ENCODE results near the gene RNF4.
"Not testable (repeated sequence)": the region's sequence is repeated elsewhere in the genome, so short reads cannot be mapped to it uniquely, and the experiment has no call there.

The RNF4 gene, protein sequence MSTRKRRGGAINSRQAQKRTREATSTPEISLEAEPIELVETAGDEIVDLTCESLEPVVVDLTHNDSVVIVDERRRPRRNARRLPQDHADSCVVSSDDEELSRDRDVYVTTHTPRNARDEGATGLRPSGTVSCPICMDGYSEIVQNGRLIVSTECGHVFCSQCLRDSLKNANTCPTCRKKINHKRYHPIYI

DNA sequence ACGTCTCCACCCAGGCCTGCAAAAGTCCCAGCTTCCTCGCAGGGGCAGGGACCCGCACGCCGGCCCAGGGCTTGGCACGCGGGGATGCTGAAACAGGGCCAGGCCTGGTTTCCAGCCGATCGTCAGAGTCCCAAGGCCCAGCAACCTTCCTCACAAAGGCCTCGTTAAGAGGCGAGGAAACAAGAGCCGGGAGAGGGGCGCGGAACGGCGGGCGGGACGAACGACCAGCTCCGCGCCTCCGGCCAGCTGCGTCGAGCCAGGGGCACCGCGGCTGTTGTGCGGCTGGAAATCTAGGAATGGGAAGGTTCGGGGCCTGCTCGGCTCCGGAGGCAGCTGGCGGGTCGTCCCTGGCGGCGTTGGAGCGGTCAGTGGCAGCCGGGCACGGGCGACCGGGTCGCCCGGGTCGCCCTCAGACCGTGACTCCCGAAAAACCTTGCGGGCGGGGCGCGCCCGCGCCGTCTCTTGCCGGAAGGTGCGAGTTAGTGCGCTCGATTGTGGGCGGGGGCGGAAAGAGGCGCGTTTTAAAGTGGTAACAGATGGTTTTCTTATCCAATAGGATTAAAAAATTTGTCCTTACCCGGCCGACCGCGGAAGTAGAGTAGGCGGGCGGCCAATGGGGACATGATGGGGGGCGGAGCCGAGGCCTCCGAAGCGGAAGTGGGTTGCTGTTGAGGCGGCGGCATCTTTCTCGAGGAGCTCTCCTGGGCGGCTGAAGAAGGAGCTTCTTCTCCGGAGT lies at the start of gene RNF4:
Gene RNF4 (plus strand): TSS at position 651 of the 736 bp plus-strand sequence. CDS start 21,388 bp downstream, outside the sequence.
- peak; percentile 91 for DNase-seq

DNA sequence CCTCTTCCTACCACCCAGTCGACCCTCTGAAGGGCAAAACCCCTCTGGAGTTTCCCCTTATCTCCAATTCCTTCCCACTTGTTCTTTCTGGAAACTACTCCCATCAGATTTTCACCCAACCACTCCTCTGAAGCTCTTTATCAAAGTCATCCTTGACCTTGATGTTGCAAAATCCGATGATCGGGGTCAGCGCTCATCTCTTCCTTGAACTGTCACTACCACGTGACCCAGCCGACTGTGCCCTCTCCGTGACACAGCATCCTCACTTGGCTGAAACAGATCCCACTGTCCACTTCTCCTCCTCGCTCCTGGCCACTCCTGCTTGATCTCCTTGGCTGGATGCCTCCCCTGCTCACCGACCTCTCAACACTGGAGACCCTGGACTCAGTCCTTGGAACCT lies 49.1 kb upstream of the RNF4 start:
- DNase-seq: no peak

DNA sequence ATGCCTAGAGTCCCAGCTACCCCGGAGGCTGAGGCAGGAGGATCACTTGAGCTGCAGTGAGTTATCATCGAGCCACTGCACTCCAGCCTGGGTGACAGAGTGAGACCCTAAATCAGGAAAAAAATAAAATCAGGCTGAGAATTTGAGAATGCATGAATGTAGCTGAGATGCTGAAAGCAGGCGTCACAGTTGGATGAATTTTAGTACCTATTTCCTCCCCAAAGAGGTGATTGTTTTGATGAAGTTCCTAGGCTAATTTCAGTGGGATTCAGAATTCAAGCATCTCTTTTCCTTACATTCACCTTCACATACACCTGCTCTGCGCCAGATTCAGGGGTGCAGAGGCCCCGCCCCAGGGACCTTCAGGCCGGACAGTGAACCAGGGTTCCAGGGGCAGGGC lies 47.0 kb upstream of the RNF4 start:
- DNase-seq: no peak

DNA sequence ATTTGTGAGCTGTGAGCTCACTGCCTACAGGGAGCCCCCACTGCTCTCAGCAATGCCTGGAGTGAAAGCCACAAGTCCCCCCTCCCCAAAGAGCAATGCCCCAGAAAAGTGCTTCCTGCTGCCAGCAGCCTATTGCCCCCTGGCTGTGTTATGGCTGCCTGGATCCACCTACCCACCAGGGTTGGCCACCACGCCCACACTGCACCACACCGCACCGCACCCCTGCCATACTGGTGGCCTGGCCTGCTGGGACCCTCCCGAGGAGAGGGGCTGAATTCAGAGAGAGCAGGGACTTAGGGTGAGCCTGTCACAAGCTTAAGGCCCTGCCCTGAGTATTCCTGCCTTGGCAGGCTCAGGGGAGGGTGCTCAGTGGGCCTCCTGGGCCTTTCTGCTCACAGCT lies 45.8 kb upstream of the RNF4 start:
- no peak for DNase-seq

DNA sequence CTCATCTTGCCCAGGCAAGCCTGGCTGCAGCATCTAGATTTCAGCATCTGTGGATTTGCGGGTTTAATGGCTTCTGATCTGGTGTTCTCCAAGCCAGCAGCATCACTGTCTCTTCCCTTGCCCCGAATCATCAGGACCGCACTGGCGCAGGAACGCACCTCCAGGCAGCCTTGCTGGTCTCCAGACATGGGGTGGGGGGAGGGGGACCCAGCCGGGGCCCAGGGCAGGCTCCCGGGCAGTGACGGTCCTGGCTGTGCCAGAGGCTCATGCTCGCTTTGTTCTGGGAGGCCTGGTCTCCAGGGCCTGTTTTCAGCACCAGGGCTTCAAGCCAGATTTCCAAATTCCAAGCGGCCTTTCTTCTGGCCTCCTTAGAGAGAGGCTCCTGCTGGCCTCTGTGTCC lies 45.2 kb upstream of the RNF4 start:
- no peak for DNase-seq

DNA sequence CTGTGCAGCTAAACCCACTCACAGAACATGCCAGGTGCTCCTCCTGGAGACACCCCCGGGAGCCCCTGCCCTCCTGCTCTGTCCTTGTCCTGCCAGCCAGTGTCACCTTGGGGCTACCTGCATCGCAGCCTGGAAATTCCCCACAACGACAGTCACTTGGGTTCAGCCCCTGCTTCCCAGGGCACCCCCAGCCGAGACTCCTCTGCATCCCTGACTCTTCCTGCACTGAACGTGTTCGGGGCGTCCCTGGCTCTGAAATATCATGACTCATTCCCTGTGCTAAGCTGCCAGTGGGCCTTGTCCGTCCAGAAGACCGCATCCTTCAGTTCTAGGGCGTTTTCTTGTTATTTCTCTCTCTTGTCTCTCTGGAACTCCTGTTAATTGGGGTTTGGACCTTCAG lies 44.3 kb upstream of the RNF4 start:
- no peak for DNase-seq

DNA sequence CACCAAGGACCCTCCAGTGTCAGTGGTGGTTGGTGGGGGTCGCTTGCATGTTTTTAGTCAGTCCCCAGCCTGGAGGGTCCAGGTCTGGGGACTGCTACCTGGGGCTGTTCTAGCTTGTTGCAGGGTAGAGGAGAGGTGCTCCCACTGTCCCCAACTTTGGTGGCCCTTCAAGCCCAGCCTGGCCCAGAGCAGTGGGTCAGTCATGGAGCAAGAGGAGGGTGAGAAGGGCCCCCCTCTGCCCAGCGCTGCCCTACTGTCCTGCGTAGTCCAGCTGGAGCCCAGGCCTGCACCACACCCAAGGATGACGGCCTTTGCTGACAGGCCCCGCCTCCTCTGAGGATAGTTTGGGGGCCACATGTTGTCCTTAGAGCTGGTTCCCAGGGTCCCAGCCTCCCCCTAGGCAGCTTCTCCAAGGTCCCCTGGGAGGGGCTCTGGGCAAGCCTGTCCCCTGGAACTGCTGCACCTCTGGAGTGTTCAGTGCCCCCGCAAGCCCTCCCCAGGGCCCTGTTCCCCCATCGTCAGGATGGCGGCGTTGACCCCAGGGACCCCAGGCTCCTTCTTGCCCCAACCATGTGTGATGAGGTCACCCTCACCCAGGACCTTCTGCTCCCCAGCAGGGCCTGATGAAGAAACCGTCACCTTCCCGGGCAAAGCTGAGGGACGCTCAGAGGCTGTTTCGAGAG lies 43.4 kb upstream of the RNF4 start:
- no peak for DNase-seq

DNA sequence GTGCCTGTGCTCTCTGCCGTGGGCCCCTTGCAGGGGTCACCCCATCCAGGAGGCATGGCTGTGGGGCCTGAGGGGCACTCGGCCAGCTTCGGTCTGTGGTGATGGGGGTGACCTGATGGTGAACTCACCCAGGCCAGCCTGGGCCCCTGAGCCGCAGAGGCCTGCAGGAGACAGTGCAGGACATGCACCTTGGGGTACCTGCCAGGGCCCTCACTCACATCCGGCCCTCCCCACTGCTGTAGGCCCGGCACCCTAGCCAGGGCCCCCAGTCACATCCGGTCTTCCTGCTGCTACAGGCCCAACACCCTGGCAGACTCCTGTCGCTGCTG lies 42.9 kb upstream of the RNF4 start:
- no peak for DNase-seq

DNA sequence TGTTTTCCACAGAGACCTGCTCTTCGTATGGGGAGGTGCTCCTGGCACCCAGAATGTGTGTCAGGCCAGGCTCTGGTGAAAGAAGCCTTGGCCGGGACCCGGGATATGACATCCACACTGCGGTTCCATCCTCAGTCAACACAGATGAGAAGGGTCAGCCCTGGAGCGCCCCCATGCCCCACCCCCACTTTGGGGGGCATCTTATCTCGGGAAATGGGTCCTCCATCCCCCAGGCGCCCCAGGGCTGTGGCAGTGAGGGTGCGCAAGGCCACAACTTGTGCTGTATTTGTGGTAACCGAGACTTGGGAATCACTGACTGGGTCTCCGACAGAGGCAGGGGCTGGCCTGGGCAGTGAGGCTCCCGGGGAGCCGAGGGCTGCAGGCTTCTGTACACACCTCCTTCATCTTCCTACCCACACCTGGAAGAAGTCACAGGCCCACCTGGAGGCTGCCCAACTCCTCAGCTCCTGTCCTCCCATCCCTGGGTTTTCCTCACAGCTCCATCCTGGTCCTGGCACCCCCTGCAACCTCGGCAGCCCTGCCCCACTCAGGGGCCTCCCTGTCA lies 42.1 kb upstream of the RNF4 start:
- no peak for DNase-seq

DNA sequence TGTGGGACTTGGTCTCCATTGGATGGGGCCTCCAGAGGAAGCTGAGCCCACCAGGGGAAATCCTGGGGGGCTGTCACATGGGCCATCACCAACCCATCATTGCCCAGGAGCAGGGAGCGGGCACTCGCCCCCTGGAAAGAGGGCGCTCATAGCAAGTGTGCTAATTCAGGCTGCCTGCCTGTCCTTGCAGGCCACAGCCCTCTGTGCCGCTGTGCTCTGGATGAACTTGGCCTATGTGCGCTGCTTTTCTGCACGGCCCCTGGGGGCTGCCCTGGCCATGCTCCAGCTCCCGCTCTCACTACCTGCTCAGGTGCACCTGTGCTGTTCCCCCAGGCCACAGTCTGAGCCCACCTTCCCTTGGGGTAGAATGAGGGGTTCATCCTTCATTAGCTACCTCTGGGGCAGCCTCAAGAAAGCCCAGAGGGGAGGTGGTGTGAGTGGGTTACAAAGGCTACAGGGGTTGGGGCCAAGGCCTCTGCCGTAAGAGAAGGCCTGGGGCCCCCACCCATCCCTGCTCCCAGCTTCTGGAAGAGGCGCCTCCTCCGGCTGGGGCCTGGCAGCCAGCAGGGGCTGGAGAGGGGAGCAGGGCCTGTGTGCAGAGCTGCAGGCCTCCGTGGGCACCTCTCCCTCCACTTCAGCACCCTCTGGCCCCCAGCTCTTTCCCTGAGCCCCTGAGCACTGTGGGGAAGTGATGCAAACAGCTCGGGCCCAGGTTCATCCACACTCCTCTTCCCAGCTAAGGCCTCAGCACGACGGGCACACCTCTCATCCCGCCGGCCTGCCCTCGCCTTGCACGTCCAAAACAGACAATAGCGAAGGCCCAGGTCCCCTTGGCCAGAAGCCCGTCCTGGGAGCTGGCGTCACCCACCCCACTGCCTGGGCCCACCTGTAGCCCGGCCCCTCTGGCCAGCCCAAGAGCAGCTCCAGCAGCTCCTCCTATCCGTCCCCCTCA lies 41.2 kb upstream of the RNF4 start:
- no peak for DNase-seq

DNA sequence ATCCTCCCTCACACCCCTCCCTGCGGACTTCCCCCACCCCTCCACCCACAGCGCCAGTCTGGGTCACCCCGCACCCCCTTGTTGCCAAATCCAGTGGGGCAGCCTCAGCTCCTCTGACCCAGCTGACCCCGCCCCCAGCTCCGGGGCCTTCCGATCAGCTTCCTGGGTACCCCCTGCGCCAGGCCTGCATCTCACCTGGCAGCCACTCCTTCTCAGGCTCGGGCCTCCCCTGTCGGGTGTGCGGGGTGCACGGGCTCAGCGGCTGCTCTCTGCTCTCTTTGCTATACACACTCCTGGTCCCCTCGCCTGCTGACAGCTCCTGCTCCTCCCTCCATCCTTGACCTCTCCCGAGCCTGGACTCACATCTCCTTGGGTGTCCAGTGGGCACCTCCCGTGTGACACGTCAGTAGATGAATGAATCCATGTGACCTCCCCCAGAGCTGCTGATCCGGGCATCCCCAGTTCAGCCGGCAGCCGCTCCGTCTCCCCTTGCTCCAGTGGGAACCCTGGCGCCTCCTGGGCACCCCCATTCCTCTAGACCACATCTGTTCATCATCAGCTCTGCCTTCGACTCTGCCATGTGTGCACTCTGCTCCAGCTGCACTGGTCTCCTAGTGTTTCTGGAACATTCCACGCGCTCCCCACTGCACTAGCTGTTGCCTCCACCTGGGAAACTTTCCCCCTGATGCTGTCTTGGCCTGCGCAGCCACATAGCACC lies 40.3 kb upstream of the RNF4 start:
- no peak for DNase-seq

DNA sequence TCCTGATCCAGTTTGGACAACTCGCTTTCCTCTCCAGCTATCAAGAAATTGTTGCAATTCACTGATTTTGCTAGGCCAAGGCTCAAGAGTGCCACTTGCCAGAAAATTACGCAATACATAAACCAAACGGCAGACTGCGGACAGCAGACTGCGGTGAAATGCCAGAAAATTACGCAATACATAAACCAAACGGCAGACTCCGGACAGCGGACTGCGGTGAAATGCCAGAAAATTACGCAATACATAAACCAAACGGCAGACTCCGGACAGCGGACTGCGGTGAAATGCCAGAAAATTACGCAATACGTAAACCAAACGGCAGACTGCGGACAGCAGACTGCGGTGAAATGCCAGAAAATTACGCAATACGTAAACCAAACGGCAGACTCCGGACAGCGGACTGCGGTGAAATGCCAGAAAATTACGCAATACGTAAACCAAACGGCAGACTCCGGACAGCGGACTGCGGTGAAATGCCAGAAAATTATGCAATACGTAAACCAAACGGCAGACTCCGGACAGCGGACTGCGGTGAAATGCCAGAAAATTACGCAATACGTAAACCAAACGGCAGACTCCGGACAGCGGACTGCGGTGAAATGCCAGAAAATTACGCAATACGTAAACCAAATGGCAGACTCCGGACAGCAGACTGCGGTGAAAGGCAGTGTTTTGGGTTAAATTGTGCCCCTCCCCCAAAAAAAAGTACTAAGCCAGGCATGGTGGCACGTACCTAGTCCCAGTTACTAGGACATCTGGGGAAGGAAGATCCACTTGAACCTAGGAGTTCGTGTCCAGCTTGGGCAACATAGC lies 38.8 kb upstream of the RNF4 start:
- DNase-seq: not testable (repeated sequence)

DNA sequence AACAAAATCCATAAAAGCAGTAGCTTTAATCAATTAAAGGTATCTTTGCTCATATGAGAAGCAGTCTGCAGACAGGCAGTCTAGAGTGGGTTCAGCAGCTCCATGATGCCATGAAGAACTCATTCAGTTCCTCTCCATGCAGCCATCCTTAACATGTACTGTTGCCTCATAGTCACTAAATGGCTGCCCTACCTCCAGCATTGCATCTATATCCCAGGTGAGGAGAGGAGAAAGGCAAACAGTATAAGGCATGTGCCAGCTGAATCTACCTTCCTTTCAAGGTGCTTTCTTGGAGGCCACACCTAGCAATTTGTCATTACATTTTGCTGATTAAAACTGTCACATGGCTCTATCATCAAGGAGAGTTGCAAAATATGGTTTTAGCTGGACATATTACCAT lies 36.9 kb upstream of the RNF4 start:
- DNase-seq: no peak

DNA sequence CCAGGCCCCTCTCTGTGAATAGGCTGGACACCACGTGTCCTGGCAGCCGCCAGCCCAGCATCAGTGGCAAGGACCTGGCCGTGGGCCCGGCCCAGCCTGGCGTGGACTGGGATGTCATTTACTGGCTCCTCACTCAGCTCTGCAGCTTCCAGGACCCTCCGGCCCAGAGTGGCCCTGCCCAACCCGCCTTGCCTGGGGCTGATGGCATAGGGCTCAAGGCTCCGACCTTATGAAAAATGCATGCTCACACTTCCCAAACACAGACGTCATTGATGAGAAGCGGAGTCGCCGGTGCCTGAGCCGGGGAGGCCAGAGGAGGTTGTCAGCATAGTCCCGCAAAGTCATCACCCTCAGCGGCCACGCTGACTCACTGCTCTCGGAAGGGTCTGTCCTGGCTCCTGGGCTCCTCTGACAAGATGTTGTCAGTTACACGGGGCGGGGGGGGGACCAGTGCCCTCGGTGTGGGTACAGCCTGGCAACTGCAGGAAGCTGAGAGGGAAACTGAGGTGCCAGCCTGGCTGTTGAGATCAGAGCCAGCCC lies 35.8 kb upstream of the RNF4 start:
- no peak for DNase-seq

DNA sequence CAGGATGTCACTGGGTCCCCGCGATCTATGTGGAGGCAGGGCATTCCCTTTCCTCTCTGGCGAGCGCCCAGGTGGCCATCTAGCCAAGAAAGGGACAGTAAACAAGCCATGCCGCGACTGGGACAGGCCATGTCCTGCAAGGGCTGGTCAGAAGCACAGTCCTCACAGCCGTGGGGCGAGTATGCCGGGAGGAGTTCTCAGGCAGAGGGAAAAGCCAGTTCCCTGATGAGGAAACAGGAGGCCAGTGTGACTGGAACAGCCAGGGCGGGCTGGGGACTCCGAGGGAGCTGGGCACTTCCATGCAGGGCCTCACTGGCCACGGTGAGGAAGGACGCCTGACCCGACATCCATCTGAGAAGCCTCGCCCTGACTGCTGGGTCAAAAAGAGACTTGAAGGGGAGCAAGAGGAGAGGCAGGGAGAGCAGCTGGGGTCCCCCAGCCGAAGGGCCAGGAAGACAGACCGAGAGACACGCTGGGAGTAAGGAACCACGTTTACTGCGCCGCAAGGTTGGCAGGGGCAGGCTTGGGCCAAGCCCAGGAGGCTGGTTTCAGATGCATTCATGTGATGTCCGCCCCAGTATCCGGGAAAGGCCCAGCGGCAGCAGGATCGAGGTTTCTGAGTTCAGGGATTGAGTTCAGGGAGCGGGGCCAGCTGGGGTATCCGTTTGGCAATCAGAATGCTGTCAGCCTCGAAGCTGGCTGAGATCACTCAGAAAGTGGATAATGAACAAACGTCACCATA lies 35.1 kb upstream of the RNF4 start:
- DNase-seq: no peak

DNA sequence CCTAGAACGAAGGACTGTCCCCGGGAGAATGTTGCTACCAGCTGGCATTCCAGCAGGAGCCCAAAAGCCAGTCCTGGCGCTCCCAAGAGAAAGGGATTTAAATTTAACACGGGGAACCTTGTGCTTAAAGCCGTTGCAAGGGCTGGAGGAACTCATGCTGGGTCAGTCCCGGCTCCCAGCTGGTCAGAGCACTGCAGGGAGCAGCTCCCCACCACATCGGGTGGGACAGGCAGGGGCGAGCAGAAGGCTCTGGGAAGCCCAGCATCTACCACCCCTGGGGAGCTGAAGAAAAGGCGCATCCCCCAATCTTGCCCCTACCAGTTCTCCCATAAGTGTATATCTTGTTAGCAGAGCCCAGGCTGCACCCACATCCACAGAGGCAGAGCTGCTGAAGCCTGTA lies 34.5 kb upstream of the RNF4 start:
- DNase-seq: no peak

DNA sequence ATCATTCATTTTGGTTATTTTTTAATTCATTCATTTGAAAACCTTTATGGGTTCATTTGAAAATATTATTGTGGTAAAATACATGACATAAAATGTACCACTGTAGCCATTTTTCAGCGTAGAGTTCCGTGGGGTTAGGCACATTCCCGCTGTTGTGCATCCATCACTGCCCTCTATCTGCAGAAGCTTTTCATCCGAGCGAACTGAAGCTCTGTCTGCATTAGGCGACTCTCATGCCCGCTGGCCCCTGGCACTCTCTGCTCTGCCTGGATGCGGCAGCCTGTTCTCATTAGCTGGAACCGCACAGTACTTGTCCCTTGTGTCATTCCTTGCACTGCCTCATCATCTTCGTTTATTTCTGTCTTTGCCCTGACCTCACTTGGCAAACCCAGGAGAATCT lies 32.6 kb upstream of the RNF4 start:
- no peak for DNase-seq

DNA sequence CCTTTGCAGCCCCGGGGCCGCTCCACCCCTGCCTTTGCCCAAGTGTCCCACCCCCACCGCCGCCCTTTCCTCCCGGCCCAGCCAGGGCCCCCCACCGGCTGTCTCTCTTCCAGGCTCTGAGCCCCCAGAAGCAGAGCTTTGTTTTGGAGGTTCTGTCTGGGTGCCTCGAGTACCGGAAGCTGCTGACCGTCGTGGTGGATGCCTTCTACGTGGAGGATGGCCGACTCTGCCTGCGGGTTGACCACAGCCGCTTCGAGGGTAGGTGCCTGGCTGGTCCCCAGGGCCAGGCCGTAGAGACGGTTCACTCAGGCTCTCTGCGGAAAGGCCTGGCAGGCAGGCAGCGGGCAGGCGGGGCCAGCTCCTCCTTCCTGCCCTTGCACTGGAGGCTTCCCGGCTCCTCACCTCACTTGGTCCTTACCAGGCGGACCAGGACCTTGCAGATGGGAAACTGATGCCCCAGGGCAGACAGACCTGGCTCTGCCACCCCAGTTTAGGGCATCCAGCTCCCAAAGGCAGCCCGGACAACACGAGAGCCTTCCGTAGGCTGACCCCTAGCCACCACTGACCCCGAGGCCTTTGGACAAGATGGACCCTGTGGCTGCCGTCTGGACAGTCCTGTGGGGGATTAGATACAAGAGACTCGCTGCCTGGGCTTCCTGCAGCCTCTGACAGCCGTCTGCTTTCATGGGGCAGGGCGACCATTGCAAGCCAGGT lies 32.0 kb upstream of the RNF4 start:
- no peak for DNase-seq

DNA sequence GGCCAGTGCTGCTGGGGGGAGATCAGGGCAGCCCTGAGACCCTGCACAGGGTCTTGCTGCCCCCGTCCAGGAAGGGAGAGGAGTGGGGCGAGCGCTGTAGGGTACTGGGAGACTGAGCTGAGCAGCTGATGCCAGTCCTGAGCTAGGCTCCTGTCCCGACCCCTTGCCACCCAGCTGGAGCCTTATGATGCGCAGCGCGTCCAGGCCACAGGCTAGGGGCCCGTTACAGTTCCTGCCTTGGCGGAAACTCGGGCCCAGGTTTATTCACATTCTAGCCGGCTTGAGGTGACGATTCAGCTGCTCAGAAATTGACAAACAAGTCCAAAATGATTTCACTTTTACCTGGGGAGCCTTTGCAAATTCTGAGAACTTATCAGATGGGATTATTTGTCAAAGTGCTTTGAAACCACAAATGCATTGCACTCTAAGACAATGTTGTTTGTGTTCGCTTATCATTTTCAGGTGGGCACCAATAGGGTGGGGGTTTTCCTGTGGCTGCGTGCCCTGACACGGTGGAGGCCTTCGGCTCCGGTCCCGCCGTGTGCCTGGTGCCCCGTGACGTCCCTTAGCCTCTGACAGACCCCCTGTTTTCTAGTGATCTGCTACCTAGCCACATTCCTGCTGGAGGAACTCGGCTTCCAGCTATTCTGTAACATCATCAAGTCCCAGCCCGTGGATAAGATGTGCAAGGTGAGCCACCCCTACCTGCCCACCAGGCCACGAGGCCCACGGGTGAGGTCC lies 31.3 kb upstream of the RNF4 start:
- no peak for DNase-seq
